B cell (primary cell): ENCODE results near the gene TMEM9. TPM values are rescaled to one million over a fixed set of nuclear protein-coding genes. Genes with fewer than 3 reads are reported as not detected.
A peak's percentile ranks its signal among the peaks of the same experiment; 100 is the strongest.

Experiments used
- ATAC-seq: fragments of 200-7000 bp; cut with Tn5 transposase; one replicate; pipeline ENCODE4 v1.10.0; 2021; ENCODE audit warnings: low read depth, mild to moderate bottlenecking, moderate number of reproducible peaks, moderate library complexity
- CTCF ChIA-PET: fragments of 350-600 bp; sonication (Branson Sonifier 250); formaldehyde crosslinking; loops from one replicate; lab custom pipeline; 2021; ENCODE audit warnings: antibody characterized with exemption, inconsistent platforms; lab: Charles Lee
- POLR2A ChIA-PET: fragments of 350-600 bp; sonication (Branson Sonifier 250); formaldehyde crosslinking; loops from one replicate; lab custom pipeline; 2021; ENCODE audit warnings: antibody characterized with exemption; lab: Charles Lee
- DNase-seq: peaks from one replicate; pipeline ENCODE4 v3.0.0; 2013
- H2AFZ ChIP-seq: 2 replicates; pipeline ENCODE4 v1.6.1; 2012; ENCODE audit warnings: mild to moderate bottlenecking, low read depth, low read length; ENCODE audit not compliant: insufficient read depth, poor library complexity, severe bottlenecking
- H3K27ac ChIP-seq, 2 donors: 1 replicate in 1 of 2; 2 replicates in 1 of 2; pipeline ENCODE4 v1.5.1; 2012 to 2013; ENCODE audit warnings: low read length in 2 of 2, mild to moderate bottlenecking in 2 of 2, moderate library complexity in 1 of 2
- H3K27me3 ChIP-seq, 4 experiments: fragments of 200-600 bp in 1 of 4; sonication (generic) in 1 of 4; replicated peaks in 1 of 4; 1 replicate in 2 of 4; 2 replicates in 2 of 4; pipeline versions ENCODE4 v1.6.1 to v1.7.0; 2013 to 2016; ENCODE audit warnings: low read length in 3 of 4, mild to moderate bottlenecking in 2 of 4, mixed read lengths in 1 of 4, moderate library complexity in 1 of 4; ENCODE audit not compliant: insufficient read depth in 4 of 4, control insufficient read depth in 3 of 4; ENCODE audit errors: control extremely low read depth in 1 of 4
- H3K36me3 ChIP-seq, 2 experiments: replicated peaks in 1 of 2; 1 replicate in 1 of 2; 2 replicates in 1 of 2; pipeline versions ENCODE4 v1.6.1 to v1.7.1; 2013; ENCODE audit warnings: low read length in 1 of 2; ENCODE audit not compliant: insufficient read depth in 2 of 2, control insufficient read depth in 1 of 2; ENCODE audit errors: control extremely low read depth in 1 of 2, extremely low read depth in 1 of 2
- H3K4me1 ChIP-seq, 2 donors: fragments of 200-600 bp in 1 of 2; sonication (generic) in 1 of 2; 1 replicate in 1 of 2; 2 replicates in 1 of 2; pipeline versions ENCODE4 v1.5.1 to v1.6.1; 2013 to 2017; ENCODE audit warnings: low read length in 2 of 2; ENCODE audit not compliant: control insufficient read depth in 2 of 2, insufficient read depth in 2 of 2
- H3K4me2 ChIP-seq: replicated peaks from 2 replicates; pipeline ENCODE3; 2012; ENCODE audit warnings: mild to moderate bottlenecking, low read depth, low read length; ENCODE audit not compliant: poor library complexity, severe bottlenecking
- H3K4me3 ChIP-seq, 5 experiments: fragments of 200-600 bp in 1 of 5; sonication (generic) in 1 of 5; 1 replicate in 3 of 5; 2 replicates in 2 of 5; pipeline versions ENCODE4 v1.5.1 to v1.7.0; 2011 to 2016; ENCODE audit warnings: low read length in 4 of 5, mild to moderate bottlenecking in 4 of 5, low read depth in 2 of 5, control low read depth in 1 of 5, moderate library complexity in 1 of 5; ENCODE audit not compliant: insufficient read depth in 1 of 5; ENCODE audit errors: control extremely low read depth in 1 of 5, extremely low read depth in 1 of 5
- H3K79me2 ChIP-seq: fragments of 200-600 bp; sonication (generic); one replicate; pipeline ENCODE4 v1.6.0; 2016; ENCODE audit warnings: low read length; ENCODE audit not compliant: control insufficient read depth, insufficient read depth
- H3K9ac ChIP-seq: fragments of 200-600 bp; sonication (generic); 2 replicates; pipeline ENCODE4 v1.6.1; 2017; ENCODE audit warnings: mild to moderate bottlenecking, low read length, moderate library complexity
- H3K9me3 ChIP-seq, 3 donors: one replicate each; pipeline versions ENCODE4 v1.6.1 to v1.7.1; 2013; ENCODE audit warnings: low read length in 2 of 3; ENCODE audit not compliant: control insufficient read depth in 2 of 3, insufficient read depth in 1 of 3; ENCODE audit errors: control extremely low read depth in 1 of 3
- H4K20me1 ChIP-seq: 2 replicates; pipeline ENCODE4 v1.6.0; 2012; ENCODE audit warnings: mild to moderate bottlenecking, low read length; ENCODE audit not compliant: insufficient read depth, control insufficient read depth, poor library complexity, severe bottlenecking
- H3K27ac Mint-ChIP-seq: one replicate; pipeline ENCODE4 v1.8.0; 2021; ENCODE audit warnings: mixed read lengths
- H3K27me3 Mint-ChIP-seq: one replicate; pipeline ENCODE4 v1.8.0; 2021; ENCODE audit warnings: mixed read lengths
- H3K4me1 Mint-ChIP-seq: one replicate; pipeline ENCODE4 v1.8.0; 2021; ENCODE audit warnings: mixed read lengths
- H3K4me3 Mint-ChIP-seq: one replicate; pipeline ENCODE4 v1.8.0; 2021; ENCODE audit warnings: mixed read lengths
- H3K9me3 Mint-ChIP-seq: one replicate; pipeline ENCODE4 v1.8.0; 2022; ENCODE audit warnings: mixed read lengths; ENCODE audit not compliant: insufficient read depth
- CTCF ChIP-seq: fragments of 200-600 bp; IDR thresholded peaks from one replicate; pipeline ENCODE4 v1.8.0; 2022; ENCODE audit warnings: antibody characterized with exemption, mild to moderate bottlenecking
- EZH2 ChIP-seq: IDR thresholded peaks from 2 replicates; pipeline ENCODE4 v1.6.1; 2012; ENCODE audit warnings: borderline replicate concordance, low read depth, mild to moderate bottlenecking, moderate library complexity, low read length; ENCODE audit not compliant: insufficient read depth, poor library complexity, severe bottlenecking
- WGBS: methylation state at CpG from one replicate; pipeline ENCODE4 v1.1.5; 2013; ENCODE audit warnings: missing lambda C conversion rate; ENCODE audit not compliant: insufficient coverage; 5-methylcytosine and 5-hydroxymethylcytosine counted together
- intact Hi-C: fragments of 100-400 bp; cut with micrococcal nuclease; formaldehyde crosslinking; loops from one replicate; pipeline ENCODE4 v1.10.0; 2022
- polyA plus RNA-seq: library from polyadenylated mRNA; depleted of rRNA; stranded (reverse); fragments of >200 nt; gene quantifications from 2 replicates; pipeline ENCODE4 v1.2.3, GENCODE V29; 2012
- total RNA-seq, 2 donors: library from RNA; stranded (reverse); fragments of 120-200 nt in 1 of 2; gene quantifications; 1 replicate in 1 of 2; 2 replicates in 1 of 2; pipeline versions ENCODE4 v1.2.3 to v1.2.4, GENCODE V29; 2013 to 2022

Gene TMEM9
- total and polyA plus RNA-seq, 2 donors (not counting 1 experiment from before 2014, with no cell fraction given) = 23.6 to 29.2 TPM

GRCh38 chr1:201172999-201173610 lies 18.8 kb upstream of the TMEM9 start:
- intact Hi-C loops = loop anchor here (5.0 kb wide), 1 partner anchor 151 kb away; the partner anchor contains the start of gene KIF21B
- no peak overlapping the region for H2AFZ ChIP-seq
- H3K27me3 ChIP-seq = peaks cover 0 to 42% (median 4%) of the 10 kb centered on the region in 4 experiments
- CTCF ChIA-PET = no interaction called here
- TF ChIP-seq EZH2 = no peak
- no peak for TF ChIP-seq CTCF
- Mint-ChIP-seq H3K4me3 (peak overlapping the region; percentile 13), H3K9me3 (peaks cover 2% of the 10 kb centered on the region), H3K27me3 (peaks cover 18% of the 10 kb centered on the region), H3K4me1 (peaks cover 16% of the 10 kb centered on the region), H3K27ac (no peak overlapping the region)
- H3K36me3 ChIP-seq = no peaks in the 10 kb centered on the region
- peaks cover 7 to 14% of the 10 kb centered on the region in 2 donors for H3K4me1 ChIP-seq
- POLR2A ChIA-PET = no interaction called here
- no peak overlapping the region for H3K27ac ChIP-seq
- H3K79me2 ChIP-seq = no peaks in the 10 kb centered on the region
- no peak for DNase-seq
- 74% methylated on average over 2 of the region's 4 CpGs for WGBS
- H3K4me3 ChIP-seq = no peak overlapping the region
- no peak overlapping the region for H3K9ac ChIP-seq
- no peak overlapping the region for H3K4me2 ChIP-seq
- H3K9me3 ChIP-seq = no peaks in the 10 kb centered on the region
- H4K20me1 ChIP-seq = no peaks in the 10 kb centered on the region
- no peak for ATAC-seq

- DNase-seq = no peak
- no peak overlapping the region for H2AFZ ChIP-seq
Observed at GRCh38 chr1:201172326-201172725, 18.1 kb upstream of the TMEM9 start.

More at GRCh38 chr1:201172326-201172725, 18.1 kb upstream of the TMEM9 start:
- POLR2A ChIA-PET = no interaction called here
- no peak overlapping the region for H3K27ac Mint-ChIP-seq
- no peak for ATAC-seq
- H3K4me1 ChIP-seq = peaks cover 7 to 14% of the 10 kb centered on the region in 2 donors
- H3K4me2 ChIP-seq = no peak overlapping the region
- peak overlapping the region; percentile 29 for H3K4me3 Mint-ChIP-seq
- H3K36me3 ChIP-seq = no peaks in the 10 kb centered on the region
- no peak overlapping the region for H3K9ac ChIP-seq
- H3K9me3 Mint-ChIP-seq = no peaks in the 10 kb centered on the region
- H3K27me3 ChIP-seq = peaks cover 0 to 38% (median 4%) of the 10 kb centered on the region in 4 experiments
- H3K4me3 ChIP-seq = no peak overlapping the region
- 73% methylated on average over 3 of the region's 4 CpGs for WGBS
- no peaks in the 10 kb centered on the region for H3K9me3 ChIP-seq
- H4K20me1 ChIP-seq = no peaks in the 10 kb centered on the region
- CTCF ChIA-PET = no interaction called here
- H3K27me3 Mint-ChIP-seq = peaks cover 12% of the 10 kb centered on the region
- no peaks in the 10 kb centered on the region for H3K79me2 ChIP-seq
- peaks cover 16% of the 10 kb centered on the region for H3K4me1 Mint-ChIP-seq
- H3K27ac ChIP-seq = no peak overlapping the region
- TF ChIP-seq EZH2 (no peak), CTCF (no peak)
- intact Hi-C loops = loop anchor here (5.0 kb wide), 1 partner anchor 150 kb away; the partner anchor contains the start of gene KIF21B
